ENCODE results near the gene ECHS1.

DNA sequence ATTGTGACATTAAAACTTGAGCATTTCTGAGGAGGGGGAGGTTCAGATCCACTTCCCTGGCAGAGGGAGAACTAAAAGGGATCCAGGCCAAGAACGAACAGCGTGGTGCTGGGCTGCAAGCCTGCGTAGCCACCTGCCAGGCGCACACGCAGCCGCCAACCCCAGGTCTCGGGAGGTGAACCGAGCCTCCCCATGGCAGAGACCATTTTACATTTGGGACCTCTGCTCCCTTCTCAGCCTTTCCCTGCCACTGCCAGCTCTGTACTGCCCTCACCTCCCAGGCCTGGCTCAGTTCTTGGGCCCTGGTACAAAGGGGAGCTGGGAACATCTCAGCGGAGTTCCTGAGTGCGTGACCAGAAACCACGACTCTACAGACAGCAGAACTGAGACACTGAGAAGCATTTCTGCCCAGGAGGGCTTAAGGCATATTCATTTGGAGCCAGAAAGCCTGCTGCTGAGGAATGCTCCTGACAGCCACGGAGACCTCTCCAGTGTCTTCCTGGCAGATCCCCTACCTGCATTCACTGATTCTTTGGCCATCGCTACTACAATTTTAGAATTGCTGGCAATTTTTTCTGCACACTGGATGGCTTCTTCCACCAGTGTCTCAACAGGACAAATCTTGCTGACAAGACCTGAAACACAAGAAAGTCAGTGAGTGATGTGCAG lies 7.6 kb downstream of the ECHS1 start:
- TF ChIP-seq, protein P1, sequence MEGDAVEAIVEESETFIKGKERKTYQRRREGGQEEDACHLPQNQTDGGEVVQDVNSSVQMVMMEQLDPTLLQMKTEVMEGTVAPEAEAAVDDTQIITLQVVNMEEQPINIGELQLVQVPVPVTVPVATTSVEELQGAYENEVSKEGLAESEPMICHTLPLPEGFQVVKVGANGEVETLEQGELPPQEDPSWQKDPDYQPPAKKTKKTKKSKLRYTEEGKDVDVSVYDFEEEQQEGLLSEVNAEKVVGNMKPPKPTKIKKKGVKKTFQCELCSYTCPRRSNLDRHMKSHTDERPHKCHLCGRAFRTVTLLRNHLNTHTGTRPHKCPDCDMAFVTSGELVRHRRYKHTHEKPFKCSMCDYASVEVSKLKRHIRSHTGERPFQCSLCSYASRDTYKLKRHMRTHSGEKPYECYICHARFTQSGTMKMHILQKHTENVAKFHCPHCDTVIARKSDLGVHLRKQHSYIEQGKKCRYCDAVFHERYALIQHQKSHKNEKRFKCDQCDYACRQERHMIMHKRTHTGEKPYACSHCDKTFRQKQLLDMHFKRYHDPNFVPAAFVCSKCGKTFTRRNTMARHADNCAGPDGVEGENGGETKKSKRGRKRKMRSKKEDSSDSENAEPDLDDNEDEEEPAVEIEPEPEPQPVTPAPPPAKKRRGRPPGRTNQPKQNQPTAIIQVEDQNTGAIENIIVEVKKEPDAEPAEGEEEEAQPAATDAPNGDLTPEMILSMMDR (IDR thresholded peaks at IDR 0.05) = no peak
- no peak for TF ChIP-seq EP300 (IDR thresholded peaks at IDR 0.05)
- TF ChIP-seq POLR2A (IDR thresholded peaks at IDR 0.05; ENCODE audit: low read depth) = no peak
- no peak for TF ChIP-seq POLR2AphosphoS5 (IDR thresholded peaks at IDR 0.05)

All from esophagus muscularis mucosa (tissue), 4 donors.